CD4-positive, alpha-beta T cell treated with Interleukin-10 for 1 hour (primary cell): ENCODE data around the gene SRPX2.
"Not testable (repeated sequence)": the region's sequence is repeated elsewhere in the genome, so short reads cannot be mapped to it uniquely, and the experiment has no call there.

Experiments used
- DNase-seq: peaks from one replicate; pipeline ENCODE4 v3.0.0-alpha.2; 2020

SRPX2 gene

GRCh38 chrX:100704581-100705203, 60.7 kb downstream of the SRPX2 start:
- no peak for DNase-seq

- DNase-seq: no peak
Observed at GRCh38 chrX:100710816-100711215, 66.8 kb downstream of the SRPX2 start.

- DNase-seq: no peak
Observed at GRCh38 chrX:100717363-100717762, 73.4 kb downstream of the SRPX2 start.

GRCh38 chrX:100719139-100719538, 75.1 kb downstream of the SRPX2 start:
- no peak for DNase-seq

- no peak for DNase-seq
Observed at GRCh38 chrX:100720301-100720700, 76.3 kb downstream of the SRPX2 start.

- no peak for DNase-seq
Observed at GRCh38 chrX:100721328-100721727, 77.3 kb downstream of the SRPX2 start.

- not testable (repeated sequence) for DNase-seq
Observed at GRCh38 chrX:100724006-100724405, 80.0 kb downstream of the SRPX2 start.
